GM18951 (cell line): ENCODE data around the gene SEMA3E.

Source experiments
- POLR2A ChIP-seq: IDR thresholded peaks from 4 replicates; pipeline ENCODE4 v1.6.1; 2011; ENCODE audit warnings: mild to moderate bottlenecking; ENCODE audit not compliant: insufficient read length, insufficient read depth; ENCODE audit errors: extremely low read depth
- in situ Hi-C: fragments of 300-500 bp; cut with MboI; formaldehyde crosslinking; loops from one replicate; pipeline ENCODE4 v1.12.0; 2022; ENCODE audit warnings: low sequenced_read_pairs, mixed read lengths, inconsistent platforms; ENCODE audit not compliant: unreplicated experiment

The SEMA3E gene

GRCh38 chr7:83524277-83525075, 124.5 kb downstream of the SEMA3E start:
- in situ Hi-C loops, result no loop called here
- no peak for TF ChIP-seq POLR2A

GRCh38 chr7:83520726-83521125, 128.2 kb downstream of the SEMA3E start:
- TF ChIP-seq POLR2A, result no peak
- in situ Hi-C loops, result no loop called here

- in situ Hi-C loops, result no loop called here
- no peak for TF ChIP-seq POLR2A
Observed at GRCh38 chr7:83519240-83519639, 129.7 kb downstream of the SEMA3E start.

- in situ Hi-C loops, result no loop called here
- no peak for TF ChIP-seq POLR2A
Observed at GRCh38 chr7:83517035-83517700, 131.8 kb downstream of the SEMA3E start.

- TF ChIP-seq POLR2A, result no peak
- in situ Hi-C loops, result no loop called here
Observed at GRCh38 chr7:83514977-83515376, 134.0 kb downstream of the SEMA3E start.

GRCh38 chr7:83509255-83510021, 139.5 kb downstream of the SEMA3E start:
- in situ Hi-C loops, result no loop called here
- no peak for TF ChIP-seq POLR2A

- in situ Hi-C loops, result no loop called here
- no peak for TF ChIP-seq POLR2A
Observed at GRCh38 chr7:83504330-83504729, 144.6 kb downstream of the SEMA3E start.

GRCh38 chr7:83502636-83503035, 146.3 kb downstream of the SEMA3E start:
- in situ Hi-C loops, result no loop called here
- TF ChIP-seq POLR2A, result no peak

- in situ Hi-C loops, result no loop called here
- no peak for TF ChIP-seq POLR2A
Observed at GRCh38 chr7:83494683-83495082, 154.3 kb downstream of the SEMA3E start.

- no peak for TF ChIP-seq POLR2A
- in situ Hi-C loops, result no loop called here
Observed at GRCh38 chr7:83492802-83493201, 156.1 kb downstream of the SEMA3E start.

- in situ Hi-C loops, result no loop called here
- TF ChIP-seq POLR2A, result no peak
Observed at GRCh38 chr7:83487801-83488200, 161.1 kb downstream of the SEMA3E start.

GRCh38 chr7:83486957-83487356, 162.0 kb downstream of the SEMA3E start:
- TF ChIP-seq POLR2A, result no peak
- in situ Hi-C loops, result no loop called here

GRCh38 chr7:83486536-83486935, 162.4 kb downstream of the SEMA3E start:
- in situ Hi-C loops, result no loop called here
- no peak for TF ChIP-seq POLR2A
